Left cardiac atrium (tissue), 4 donors: ENCODE measurements around the gene CRYZL1. TPM values are rescaled to one million over a fixed set of nuclear protein-coding genes. Genes with fewer than 3 reads are reported as not detected.
"Not testable (repeated sequence)": the region's sequence is repeated elsewhere in the genome, so short reads cannot be mapped to it uniquely, and the experiment has no call there.

Experiments
- ATAC-seq, 2 donors: fragments of 200-7000 bp; cut with Tn5 transposase; one replicate each; pipeline ENCODE4 v1.9.1; 2020; ENCODE audit warnings: mild to moderate bottlenecking in 2 of 2, moderate library complexity in 2 of 2
- DNase-seq: peaks from one replicate; pipeline ENCODE4 v3.0.0-alpha.2; 2020
- intact Hi-C, 2 donors: fragments of 100-400 bp; cut with DNase I; formaldehyde crosslinking; loops; one replicate each; pipeline versions ENCODE4 v1.14.1 to v1.15.1; 2022 to 2023
- total RNA-seq, 2 donors: library from RNA; stranded (reverse); fragmentation: NEBNext Ultra II Directional; extraction: Animal tissue kit (Norgen Biotek cat#: 25700); gene quantifications; one replicate each; pipeline ENCODE4 v1.2.1, GENCODE V29; 2021
- donor health status: DM: no; HTN: yes; CAD: no.
- donor health status: DM: no; HTN: yes; CAD: no; lungs with severe emphysema.
- donor health status: DM: yes; HTN: yes; CAD: no.
- donor health status: Dilated cardiomyopathy.

Gene CRYZL1
- total RNA-seq, 2 donors from 2014 or later: 21.6 to 30.6 TPM

DNA sequence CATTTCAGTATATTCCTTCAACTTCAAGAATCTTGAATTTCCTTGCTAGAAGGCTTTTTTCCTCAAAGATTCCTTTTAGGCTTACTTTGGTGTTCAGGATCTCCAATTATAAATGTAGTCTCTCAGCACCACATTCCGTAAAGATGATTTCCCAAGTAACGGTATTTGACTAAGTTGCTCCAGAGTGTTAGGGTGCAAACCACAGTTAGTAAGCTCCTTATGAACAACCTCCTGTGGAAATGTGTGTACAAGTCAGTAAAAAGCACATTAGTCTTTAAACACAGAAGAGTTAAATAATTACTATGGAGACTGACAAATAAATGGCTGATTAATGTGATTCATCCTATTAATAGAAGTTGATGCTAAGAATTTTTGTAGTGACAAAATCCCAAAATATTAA is 63.3 kb downstream of the CRYZL1 start:
- DNase-seq (no peak), ATAC-seq (no peak)
- intact Hi-C loops: no loop called here

DNA sequence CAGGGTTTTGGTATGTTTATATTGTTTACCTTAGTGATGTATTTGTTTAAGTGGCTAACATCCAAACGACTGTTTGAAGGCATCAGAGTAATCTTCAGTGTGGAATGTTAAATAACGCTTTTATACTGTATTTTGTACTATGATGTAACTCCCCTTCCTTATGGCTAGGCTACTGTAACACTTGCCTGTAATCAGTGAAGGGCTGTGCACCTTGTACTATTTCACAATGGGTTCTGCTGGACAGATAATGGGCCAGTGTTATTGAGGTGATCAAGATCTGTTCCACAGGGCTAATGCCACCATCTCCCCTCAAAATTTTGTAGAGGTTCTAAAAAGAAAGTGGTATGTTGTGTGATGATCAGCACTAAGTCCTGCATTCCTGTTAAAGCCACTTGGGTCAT is 64.8 kb downstream of the CRYZL1 start:
- intact Hi-C loops, DNase-seq: not testable (repeated sequence)
- ATAC-seq: peak in 1 of 2 donors; percentile 43

DNA sequence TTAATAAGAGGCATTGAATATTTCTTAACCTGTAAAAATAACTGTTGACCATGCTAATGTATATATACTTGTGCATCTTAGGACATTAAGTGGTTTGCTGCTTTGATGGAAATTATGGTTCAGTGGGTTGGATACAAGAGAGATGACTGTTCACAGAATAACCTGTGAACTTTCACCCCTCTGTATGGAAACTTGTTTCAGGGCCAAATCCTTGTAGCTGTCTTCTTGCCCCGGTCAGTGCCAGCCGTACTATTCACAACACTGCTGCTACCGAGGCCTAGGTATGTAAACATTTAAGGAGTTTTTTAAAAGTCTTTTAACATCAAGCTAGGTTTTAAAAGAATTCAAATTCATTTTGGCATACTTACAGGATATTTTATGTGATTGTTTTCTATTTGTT is 69.2 kb downstream of the CRYZL1 start:
- DNase-seq (no peak), ATAC-seq (no peak)
- intact Hi-C loops: no loop called here

DNA sequence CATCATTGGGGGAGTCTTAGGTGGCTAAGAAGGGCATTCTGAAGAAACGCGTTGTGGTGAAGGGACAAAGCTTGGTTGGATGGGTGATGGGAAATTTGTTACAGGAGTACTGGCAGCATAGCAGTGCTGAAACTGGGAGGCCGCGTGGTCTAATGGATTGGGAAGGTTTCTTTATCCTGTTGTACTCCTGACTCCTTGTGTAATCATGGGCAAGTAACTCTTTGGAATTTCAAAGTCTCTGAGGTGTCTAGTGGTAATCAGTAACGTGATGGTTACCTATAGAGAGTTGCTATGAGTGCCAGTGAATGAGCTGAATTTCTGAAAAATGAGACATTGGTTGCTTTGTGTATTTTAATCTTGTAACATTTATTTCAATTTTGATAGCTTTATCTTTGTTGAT is 71.5 kb downstream of the CRYZL1 start:
- ATAC-seq (no peak), DNase-seq (no peak)
- intact Hi-C loops: no loop called here

DNA sequence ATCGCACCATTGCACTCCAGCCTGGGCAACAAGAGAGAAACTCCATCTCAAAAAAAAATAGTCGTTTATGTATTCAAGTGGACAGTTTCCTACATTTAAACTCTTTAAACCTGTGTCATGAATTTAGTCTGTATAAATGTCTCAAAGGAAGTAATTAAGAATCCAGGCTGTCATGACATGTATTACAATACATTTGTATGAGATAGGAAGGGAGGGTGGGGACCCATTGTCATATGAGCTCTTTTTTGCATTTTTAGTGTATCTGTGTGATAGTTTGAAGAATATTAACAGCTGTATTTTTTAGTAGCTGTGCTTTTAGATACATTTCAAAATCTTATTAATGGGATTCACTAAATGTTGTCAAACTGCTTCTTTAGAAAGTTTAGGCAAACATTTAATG is 73.1 kb downstream of the CRYZL1 start:
- ATAC-seq (no peak), DNase-seq (no peak)
- intact Hi-C loops: no loop called here

DNA sequence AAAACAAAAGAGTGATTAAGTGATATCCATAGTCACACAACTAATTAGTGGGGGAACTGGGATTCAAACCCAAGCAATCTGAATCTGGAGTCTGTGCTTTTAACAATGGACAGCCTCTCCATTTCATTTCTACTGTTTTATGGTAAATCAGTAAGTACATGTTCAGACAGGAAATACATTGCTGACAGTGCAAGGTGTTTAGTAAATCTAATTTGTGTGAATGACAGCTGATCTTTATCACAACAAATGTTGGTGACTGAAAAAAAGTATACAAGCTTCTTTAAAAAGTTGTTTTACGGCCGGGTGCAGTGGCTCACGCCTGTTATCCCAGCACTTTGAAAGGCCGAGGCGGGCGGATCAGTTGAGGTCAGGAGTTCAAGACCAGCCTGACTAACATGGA is 73.6 kb downstream of the CRYZL1 start:
- DNase-seq (no peak), ATAC-seq (no peak)
- intact Hi-C loops: no loop called here

DNA sequence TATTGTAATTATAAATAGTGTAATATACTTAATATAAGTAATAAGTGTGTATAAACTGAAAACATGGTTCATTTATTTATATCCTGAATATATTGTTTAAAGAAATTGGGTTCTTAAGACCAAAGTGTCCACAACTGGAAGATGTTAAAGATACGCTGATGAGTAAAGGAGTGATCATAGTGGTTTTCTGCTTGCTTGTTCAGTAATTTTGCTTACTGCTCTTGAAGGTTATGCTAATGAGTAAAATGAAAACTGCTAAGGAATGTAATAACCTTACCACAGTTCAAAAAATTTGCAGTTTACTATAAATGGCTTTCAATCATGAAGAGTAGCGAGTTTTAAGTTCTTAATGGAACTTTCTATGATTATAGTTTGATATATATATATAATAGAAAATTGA is 75.0 kb downstream of the CRYZL1 start:
- ATAC-seq (no peak), DNase-seq (no peak)
- intact Hi-C loops: no loop called here

DNA sequence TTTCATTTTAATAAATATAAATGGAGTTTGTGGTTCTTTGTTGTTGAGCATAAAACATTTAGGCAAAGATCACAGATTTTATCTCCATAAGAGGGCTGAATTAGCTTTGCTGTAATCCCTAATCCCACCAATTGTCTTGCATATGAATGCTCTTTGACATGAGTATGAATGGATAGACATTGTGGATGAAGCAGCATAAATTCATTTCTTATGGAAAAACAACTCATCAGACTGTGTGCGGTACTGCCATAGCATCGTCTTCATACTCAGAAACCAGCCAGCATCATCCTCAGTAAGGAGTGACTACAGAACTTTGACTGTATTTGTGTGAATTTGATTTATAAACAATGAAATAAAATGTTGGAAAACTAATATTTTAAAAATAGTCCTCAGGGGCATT is 79.2 kb downstream of the CRYZL1 start:
- ATAC-seq (no peak), DNase-seq (no peak)
- intact Hi-C loops: no loop called here

DNA sequence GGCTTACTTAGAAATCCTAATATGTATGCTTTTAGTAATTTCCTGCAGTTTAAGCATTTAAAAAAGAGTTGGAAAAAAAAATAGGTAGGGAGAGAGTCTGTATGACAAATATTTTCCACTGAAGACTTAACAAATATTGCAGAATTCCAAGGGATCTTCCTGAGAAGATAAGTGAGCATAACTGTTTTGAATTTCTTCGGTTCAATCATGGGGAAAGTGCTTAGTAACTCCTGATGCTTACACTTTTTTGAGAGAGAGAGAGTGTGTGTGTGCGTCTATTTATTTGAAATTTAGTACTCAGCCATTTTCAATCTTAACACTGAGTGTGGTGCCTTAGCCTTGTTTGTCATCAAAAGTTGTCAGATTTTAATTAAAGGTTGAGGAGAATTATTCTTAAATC is 80.2 kb downstream of the CRYZL1 start:
- ATAC-seq (no peak), DNase-seq (no peak)
- intact Hi-C loops: no loop called here

DNA sequence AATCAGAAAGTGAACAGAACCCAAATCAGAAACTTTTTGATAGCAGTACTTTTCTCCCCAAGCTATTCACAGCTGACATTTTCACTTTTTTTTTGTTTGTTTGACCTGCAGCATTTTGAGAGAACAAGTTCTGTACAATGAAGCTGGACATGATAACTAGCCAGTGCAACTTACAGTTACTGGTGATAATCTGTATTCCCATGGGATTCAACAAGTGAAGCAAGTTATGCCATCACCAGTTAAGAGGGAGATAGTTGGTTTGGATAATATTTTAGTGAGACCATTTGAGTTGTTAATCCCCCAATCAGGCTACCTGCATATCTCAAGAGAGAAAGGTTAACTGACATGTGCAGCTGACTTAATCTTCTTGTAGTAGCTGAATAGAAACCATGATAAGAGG is 80.6 kb downstream of the CRYZL1 start:
- no peak for ATAC-seq
- intact Hi-C loops: no loop called here
- DNase-seq: no peak

DNA sequence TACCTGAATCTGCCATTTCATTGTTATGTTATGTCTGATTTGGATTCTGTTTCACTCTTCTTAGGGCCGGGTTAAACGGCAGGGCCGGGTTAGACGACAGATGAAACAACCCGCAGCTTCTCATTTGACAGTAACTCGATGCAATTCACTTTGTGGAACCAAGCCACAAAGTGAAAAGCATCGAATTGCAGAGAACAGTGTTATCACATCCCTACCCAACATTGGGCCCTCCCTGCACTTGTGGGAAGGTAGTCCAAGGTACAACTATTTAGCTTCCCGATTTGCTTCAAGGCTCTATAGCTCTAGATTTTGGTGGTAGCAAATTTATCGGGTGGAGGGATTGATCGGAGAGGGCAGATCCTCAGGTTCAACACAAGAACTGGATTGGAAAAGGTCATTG is 81.7 kb downstream of the CRYZL1 start:
- ATAC-seq (no peak), DNase-seq (no peak)
- intact Hi-C loops: no loop called here

DNA sequence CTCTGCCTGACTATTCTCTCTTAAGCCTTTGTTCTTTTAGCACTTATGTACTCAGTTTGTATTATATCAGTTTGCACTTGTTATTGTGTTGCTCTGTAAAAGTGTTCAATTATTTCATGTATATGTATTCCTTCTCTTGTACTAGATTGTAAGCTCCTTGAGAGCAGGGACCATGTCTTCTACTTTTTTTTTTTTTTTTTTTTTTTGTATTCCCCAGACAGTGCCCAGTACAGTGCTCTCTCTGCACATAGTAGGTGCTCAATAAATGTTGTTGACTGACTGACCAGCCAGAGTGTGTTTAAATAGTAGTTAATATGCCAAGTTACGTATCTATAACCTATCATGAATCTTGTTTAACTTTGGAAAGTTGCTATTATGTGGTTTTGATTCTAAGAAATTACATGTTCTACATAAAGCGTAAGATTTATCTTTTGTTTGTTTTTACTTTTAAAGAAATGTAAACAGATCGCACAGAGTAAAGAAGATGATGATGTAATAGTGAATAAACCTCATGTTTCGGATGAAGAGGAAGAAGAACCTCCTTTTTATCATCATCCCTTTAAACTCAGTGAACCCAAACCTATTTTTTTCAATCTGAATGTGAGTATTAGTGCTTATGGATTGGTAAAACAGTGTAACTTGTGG is 82.6 kb downstream of the CRYZL1 start:
- intact Hi-C loops: no loop called here
- DNase-seq (no peak), ATAC-seq (no peak)

DNA sequence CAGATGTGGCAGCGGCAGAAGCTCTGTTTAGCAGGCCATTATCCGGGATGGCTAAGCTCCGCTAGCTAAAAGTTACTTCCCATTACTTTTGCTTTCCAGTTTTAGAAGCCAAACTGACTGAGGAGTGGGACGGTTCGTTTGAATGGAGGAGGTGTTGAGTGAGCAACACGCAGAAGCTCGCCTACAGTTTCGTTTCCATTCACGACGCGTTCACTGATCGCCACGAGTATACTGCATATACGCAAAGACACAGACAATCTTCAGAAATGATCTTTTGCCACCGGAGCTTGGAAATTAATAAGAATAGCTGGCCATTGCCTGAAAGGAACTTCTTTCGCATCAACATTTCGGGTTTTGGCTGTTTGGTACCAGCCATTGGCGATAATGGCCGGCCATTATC is 84.1 kb downstream of the CRYZL1 start:
- ATAC-seq (no peak), DNase-seq (no peak)
- intact Hi-C loops: no loop called here

DNA sequence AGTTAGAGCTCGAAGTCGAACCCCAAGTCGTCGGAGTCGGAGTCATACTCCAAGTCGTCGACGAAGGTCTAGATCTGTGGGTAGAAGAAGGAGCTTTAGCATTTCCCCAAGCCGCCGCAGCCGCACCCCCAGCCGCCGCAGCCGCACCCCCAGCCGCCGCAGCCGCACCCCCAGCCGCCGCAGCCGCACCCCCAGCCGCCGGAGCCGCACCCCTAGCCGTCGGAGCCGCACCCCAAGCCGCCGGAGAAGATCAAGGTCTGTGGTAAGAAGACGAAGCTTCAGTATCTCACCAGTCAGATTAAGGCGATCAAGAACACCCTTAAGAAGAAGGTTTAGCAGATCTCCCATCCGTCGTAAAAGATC is 86.6 kb downstream of the CRYZL1 start:
- DNase-seq: no peak
- intact Hi-C loops: no loop called here
- ATAC-seq: no peak

DNA sequence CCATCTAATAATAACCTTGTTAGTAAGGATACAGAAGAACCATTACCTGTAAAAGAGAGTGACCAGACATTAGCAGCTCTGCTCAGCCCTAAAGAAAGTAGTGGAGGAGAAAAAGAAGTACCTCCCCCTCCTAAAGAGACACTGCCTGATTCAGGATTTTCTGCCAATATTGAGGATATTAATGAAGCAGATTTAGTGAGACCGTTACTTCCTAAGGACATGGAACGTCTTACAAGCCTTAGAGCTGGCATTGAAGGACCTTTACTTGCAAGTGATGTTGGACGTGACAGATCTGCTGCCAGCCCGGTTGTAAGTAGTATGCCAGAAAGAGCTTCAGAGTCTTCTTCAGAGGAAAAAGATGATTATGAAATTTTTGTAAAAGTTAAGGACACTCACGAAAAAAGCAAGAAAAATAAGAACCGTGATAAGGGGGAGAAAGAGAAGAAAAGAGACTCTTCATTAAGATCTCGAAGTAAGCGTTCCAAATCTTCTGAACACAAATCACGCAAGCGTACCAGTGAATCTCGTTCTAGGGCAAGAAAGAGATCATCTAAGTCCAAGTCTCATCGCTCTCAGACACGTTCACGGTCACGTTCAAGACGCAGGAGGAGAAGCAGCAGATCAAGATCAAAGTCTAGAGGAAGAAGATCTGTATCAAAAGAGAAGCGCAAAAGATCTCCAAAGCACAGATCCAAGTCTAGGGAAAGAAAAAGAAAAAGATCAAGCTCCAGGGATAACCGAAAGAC is 87.1 kb downstream of the CRYZL1 start:
- DNase-seq: no peak
- intact Hi-C loops: no loop called here
- no peak for ATAC-seq

DNA sequence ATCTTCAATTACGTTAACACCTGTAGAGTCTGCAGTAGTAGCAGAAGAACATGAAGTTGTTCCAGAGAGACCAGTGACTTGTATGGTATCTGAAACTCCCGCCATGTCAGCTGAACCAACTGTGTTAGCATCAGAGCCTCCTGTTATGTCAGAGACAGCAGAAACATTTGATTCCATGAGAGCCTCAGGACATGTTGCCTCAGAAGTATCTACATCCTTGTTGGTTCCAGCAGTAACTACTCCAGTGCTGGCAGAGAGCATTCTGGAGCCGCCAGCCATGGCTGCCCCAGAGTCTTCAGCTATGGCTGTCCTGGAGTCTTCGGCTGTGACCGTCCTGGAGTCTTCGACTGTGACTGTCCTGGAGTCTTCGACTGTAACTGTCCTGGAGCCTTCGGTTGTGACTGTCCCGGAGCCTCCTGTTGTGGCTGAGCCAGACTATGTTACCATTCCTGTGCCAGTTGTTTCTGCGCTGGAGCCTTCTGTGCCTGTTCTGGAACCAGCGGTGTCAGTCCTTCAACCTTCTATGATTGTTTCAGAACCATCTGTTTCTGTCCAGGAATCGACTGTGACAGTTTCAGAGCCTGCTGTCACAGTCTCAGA is 88.4 kb downstream of the CRYZL1 start:
- DNase-seq: no peak
- intact Hi-C loops: no loop called here
- peak in 1 of 2 donors; percentile 9 for ATAC-seq

DNA sequence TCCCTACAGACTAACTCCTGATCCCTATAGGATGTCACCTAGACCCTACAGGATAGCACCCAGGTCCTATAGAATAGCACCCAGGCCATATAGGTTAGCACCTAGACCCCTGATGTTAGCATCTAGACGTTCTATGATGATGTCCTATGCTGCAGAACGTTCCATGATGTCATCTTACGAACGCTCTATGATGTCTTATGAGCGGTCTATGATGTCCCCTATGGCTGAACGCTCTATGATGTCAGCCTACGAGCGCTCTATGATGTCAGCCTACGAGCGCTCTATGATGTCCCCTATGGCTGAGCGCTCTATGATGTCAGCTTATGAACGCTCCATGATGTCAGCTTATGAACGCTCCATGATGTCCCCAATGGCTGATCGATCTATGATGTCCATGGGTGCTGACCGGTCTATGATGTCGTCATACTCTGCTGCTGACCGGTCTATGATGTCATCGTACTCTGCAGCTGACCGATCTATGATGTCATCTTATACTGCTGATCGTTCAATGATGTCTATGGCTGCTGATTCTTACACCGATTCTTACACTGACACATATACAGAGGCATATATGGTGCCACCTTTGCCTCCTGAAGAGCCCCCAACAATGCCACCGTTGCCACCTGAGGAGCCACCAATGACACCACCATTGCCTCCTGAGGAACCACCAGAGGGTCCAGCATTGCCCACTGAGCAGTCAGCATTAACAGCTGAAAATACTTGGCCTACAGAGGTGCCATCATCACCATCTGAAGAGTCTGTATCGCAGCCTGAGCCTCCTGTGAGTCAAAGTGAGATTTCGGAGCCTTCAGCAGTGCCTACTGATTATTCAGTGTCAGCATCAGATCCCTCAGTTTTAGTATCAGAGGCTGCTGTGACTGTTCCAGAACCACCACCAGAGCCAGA is 89.2 kb downstream of the CRYZL1 start:
- intact Hi-C loops: no loop called here
- DNase-seq: no peak
- peak in 1 of 2 donors; percentile 9 for ATAC-seq

DNA sequence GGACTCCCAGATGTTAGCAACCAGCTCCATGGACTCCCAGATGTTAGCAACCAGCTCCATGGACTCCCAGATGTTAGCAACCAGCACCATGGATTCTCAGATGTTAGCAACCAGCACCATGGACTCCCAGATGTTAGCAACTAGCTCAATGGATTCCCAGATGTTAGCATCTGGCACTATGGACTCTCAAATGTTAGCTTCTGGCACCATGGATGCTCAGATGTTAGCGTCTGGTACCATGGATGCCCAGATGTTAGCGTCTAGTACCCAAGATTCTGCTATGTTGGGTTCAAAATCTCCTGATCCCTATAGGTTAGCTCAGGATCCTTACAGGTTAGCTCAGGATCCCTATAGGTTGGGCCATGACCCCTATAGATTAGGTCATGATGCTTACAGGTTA is 89.9 kb downstream of the CRYZL1 start:
- no peak for ATAC-seq
- intact Hi-C loops: no loop called here

DNA sequence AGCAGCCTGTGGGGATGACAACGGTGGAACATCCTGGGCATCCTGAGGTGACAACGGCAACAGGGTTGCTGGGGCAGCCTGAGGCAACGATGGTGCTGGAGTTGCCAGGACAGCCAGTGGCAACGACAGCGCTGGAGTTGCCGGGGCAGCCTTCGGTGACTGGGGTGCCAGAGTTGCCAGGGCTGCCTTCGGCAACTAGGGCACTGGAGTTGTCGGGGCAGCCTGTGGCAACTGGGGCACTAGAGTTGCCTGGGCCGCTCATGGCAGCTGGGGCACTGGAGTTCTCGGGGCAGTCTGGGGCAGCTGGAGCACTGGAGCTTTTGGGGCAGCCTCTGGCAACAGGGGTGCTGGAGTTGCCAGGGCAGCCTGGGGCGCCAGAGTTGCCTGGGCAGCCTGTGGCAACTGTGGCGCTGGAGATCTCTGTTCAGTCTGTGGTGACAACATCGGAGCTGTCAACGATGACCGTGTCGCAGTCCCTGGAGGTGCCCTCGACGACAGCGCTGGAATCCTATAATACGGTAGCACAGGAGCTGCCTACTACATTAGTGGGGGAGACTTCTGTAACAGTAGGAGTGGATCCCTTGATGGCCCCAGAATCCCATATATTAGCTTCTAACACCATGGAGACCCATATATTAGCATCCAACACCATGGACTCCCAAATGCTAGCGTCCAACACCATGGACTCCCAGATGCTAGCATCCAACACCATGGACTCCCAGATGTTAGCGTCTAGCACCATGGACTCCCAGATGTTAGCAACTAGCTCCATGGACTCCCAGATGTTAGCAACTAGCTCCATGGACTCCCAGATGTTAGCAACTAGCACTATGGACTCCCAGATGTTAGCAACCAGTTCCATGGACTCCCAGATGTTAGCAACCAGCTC is 90.5 kb downstream of the CRYZL1 start:
- intact Hi-C loops: no loop called here
- peak; percentile 14 to 39 for ATAC-seq
- no peak for DNase-seq

More for the DNA sequence above, 89.9 kb downstream of the CRYZL1 start:
- no peak for DNase-seq
